Stomach (tissue), 9 donors: ENCODE data around the gene CELF5. TPM values are rescaled to one million over a fixed set of nuclear protein-coding genes. Genes with fewer than 3 reads are reported as not detected.
A peak's percentile ranks its signal among the peaks of the same experiment; 100 is the strongest.
"Not testable (repeated sequence)": the region's sequence is repeated elsewhere in the genome, so short reads cannot be mapped to it uniquely, and the experiment has no call there.

Experiments used
- DNase-seq, 2 donors: peaks; one replicate each; pipeline versions ENCODE4 v3.0.0 to v3.0.0-alpha.2; 2013 to 2019
- H3K27ac ChIP-seq, 5 donors: fragments of 200-600 bp in 4 of 5; sonication (generic) in 4 of 5; one replicate each; pipeline ENCODE4 v1.5.1; 2013 to 2019; ENCODE audit warnings: mild to moderate bottlenecking in 1 of 5, moderate library complexity in 1 of 5
- H3K27me3 ChIP-seq, 3 donors: fragments of 200-600 bp; sonication (generic); one replicate each; pipeline ENCODE4 v1.5.1; 2017 to 2019; ENCODE audit warnings: mixed run types in 1 of 3
- H3K36me3 ChIP-seq, 4 donors: fragments of 200-600 bp; sonication (generic); 1 replicate in 3 of 4; 2 replicates in 1 of 4; pipeline ENCODE4 v1.5.1; 2016 to 2019
- H3K4me1 ChIP-seq, 4 donors: fragments of 200-600 bp; sonication (generic); one replicate each; pipeline ENCODE4 v1.5.1; 2016 to 2019
- H3K4me3 ChIP-seq, 4 donors: fragments of 200-600 bp; sonication (generic) in 3 of 4; one replicate each; pipeline ENCODE4 v1.5.1; 2016 to 2019; ENCODE audit warnings: mild to moderate bottlenecking in 1 of 4
- H3K9me3 ChIP-seq, 4 donors: fragments of 200-600 bp; sonication (generic); one replicate each; pipeline ENCODE4 v1.5.1; 2016 to 2019
- CTCF ChIP-seq, 7 experiments: fragments of 450-650 bp in 4 of 7; fragments of 200-600 bp in 3 of 7; sonication (generic) in 3 of 7; IDR thresholded peaks; one replicate each; pipeline ENCODE4 v1.5.1; 2016 to 2019; ENCODE audit warnings: antibody characterized with exemption in 7 of 7, control low read depth in 2 of 7, mild to moderate bottlenecking in 1 of 7
- EP300 ChIP-seq: sonication (generic); formaldehyde crosslinking; IDR thresholded peaks from one replicate; pipeline ENCODE4 v1.6.1; 2017; ENCODE audit warnings: antibody characterized with exemption
- POLR2A ChIP-seq, 4 donors: fragments of 450-650 bp; IDR thresholded peaks; one replicate each; pipeline ENCODE4 v1.6.1; 2016; ENCODE audit warnings: antibody characterized with exemption in 4 of 4, control low read depth in 2 of 4, mild to moderate bottlenecking in 1 of 4, moderate library complexity in 1 of 4
- POLR2AphosphoS5 ChIP-seq, 3 donors: sonication (generic); formaldehyde crosslinking; IDR thresholded peaks; one replicate each; pipeline ENCODE4 v1.6.1; 2016; ENCODE audit warnings: antibody characterized with exemption in 3 of 3
- WGBS, 5 donors: extraction: QIAGEN DNeasy Blood & Tissue Kit in 3 of 5; methylation state at CpG; one replicate each; pipeline versions ENCODE4 v1.1.5 to v1.1.7; 2013 to 2018; 5-methylcytosine and 5-hydroxymethylcytosine counted together
- intact Hi-C: fragments of 100-400 bp; cut with DNase I; formaldehyde crosslinking; loops from one replicate; pipeline ENCODE4 v1.15.1; 2023; ENCODE audit warnings: low total_unique reads
- polyA plus RNA-seq, 3 donors: library from polyadenylated mRNA; stranded (reverse); fragments of 200-250 nt; gene quantifications; one replicate each; pipeline ENCODE4 v1.2.3, GENCODE V29; 2013
- total RNA-seq, 5 donors: library from RNA; depleted of rRNA; stranded (reverse); fragments of >200 nt; gene quantifications; one replicate each; pipeline versions ENCODE4 v1.1.0 to v1.2.3, GENCODE V29; 2014 to 2016
- donor health status: healthy with polysubstance abuse.
- donor health status: Bipolar disorder and iron deficiency.
- donor health status: healthy.

CELF5 gene
- total and polyA plus RNA-seq, 8 donors: 0.18 TPM; not detected in 6

- DNase-seq: no peak
- peaks cover 16 to 28% (median 24%) of the 10 kb centered on the region in 4 donors for H3K4me1 ChIP-seq
- intact Hi-C loops: no loop called here
- H3K27me3 ChIP-seq: peaks cover 7 to 87% (median 20%) of the 10 kb centered on the region in 3 donors
- no peak for TF ChIP-seq POLR2A (IDR thresholded peaks at IDR 0.05)
- no peak for TF ChIP-seq CTCF (IDR thresholded peaks at IDR 0.05)
- no peak for TF ChIP-seq EP300
- TF ChIP-seq POLR2AphosphoS5 (IDR thresholded peaks at IDR 0.05): no peak
- H3K36me3 ChIP-seq: no peaks in the 10 kb centered on the region
- no peak overlapping the region for H3K4me3 ChIP-seq
- 42 to 55% (median 45%) methylated on average over 11 of the region's 11 CpGs for whole genome bisulfite sequencing, 5 donors
- no peak overlapping the region for H3K27ac ChIP-seq
- H3K9me3 ChIP-seq: no peaks in the 10 kb centered on the region
These were observed 63.4 kb downstream of the CELF5 start for GRCh38 chr19:3287814-3288213.

- H3K9me3 ChIP-seq, intact Hi-C loops, H3K27ac ChIP-seq: not testable (repeated sequence)
These were observed 64.0 kb downstream of the CELF5 start for GRCh38 chr19:3288437-3288836.

GRCh38 chr19:3289971-3290569 is 65.6 kb downstream of the CELF5 start:
- no peaks in the 10 kb centered on the region for H3K9me3 ChIP-seq
- H3K27me3 ChIP-seq: peaks cover 5 to 86% (median 15%) of the 10 kb centered on the region in 3 donors
- WGBS, 5 donors: 15 to 20% (median 15%) methylated on average over 17 to 23 of the region's 23 CpGs
- peaks cover 7 to 18% (median 14%) of the 10 kb centered on the region in 4 donors for H3K4me1 ChIP-seq
- DNase-seq: peak in 1 of 2 donors; percentile 44
- intact Hi-C loops: no loop called here
- peak overlapping the region in 2 of 5 donors; percentile 41 to 44 for H3K27ac ChIP-seq
- no peaks in the 10 kb centered on the region for H3K36me3 ChIP-seq
- no peak for TF ChIP-seq CTCF (IDR thresholded peaks at IDR 0.05)
- no peak for TF ChIP-seq EP300
- no peak for TF ChIP-seq POLR2AphosphoS5 (IDR thresholded peaks at IDR 0.05)
- TF ChIP-seq POLR2A (IDR thresholded peaks at IDR 0.05): no peak
- H3K4me3 ChIP-seq: peak overlapping the region in 1 of 4 donors; percentile 13

More at GRCh38 chr19:3288437-3288836, 64.0 kb downstream of the CELF5 start:
- 76 to 90% (median 83%) methylated on average over 5 of the region's 5 CpGs for WGBS, 5 donors
- not testable (repeated sequence) for DNase-seq, H3K36me3 ChIP-seq, H3K4me3 ChIP-seq
- Histone ChIP-seq H3K27me3 (peaks cover 5 to 87% (median 26%) of the 10 kb centered on the region in 3 donors), H3K4me1 (peaks cover 16 to 28% (median 24%) of the 10 kb centered on the region in 4 donors)

- H3K4me1 ChIP-seq: peaks cover 4 to 10% (median 7%) of the 10 kb centered on the region in 4 donors
- DNase-seq, H3K4me3 ChIP-seq, intact Hi-C loops, H3K36me3 ChIP-seq, H3K9me3 ChIP-seq, H3K27ac ChIP-seq: not testable (repeated sequence)
- peaks cover 5 to 86% (median 15%) of the 10 kb centered on the region in 3 donors for H3K27me3 ChIP-seq
- 84 to 94% (median 92%) methylated on average over 6 of the region's 6 CpGs for WGBS, 5 donors
These were observed 66.4 kb downstream of the CELF5 start for GRCh38 chr19:3290858-3291257.

GRCh38 chr19:3291644-3292043 is 67.2 kb downstream of the CELF5 start:
- no peak for DNase-seq
- no peak overlapping the region for H3K27ac ChIP-seq
- WGBS, 5 donors: 73 to 83% (median 78%) methylated on average over 5 of the region's 5 CpGs
- no peak overlapping the region for H3K4me3 ChIP-seq
- H3K9me3 ChIP-seq: no peaks in the 10 kb centered on the region
- intact Hi-C loops: no loop called here
- no peaks in the 10 kb centered on the region for H3K36me3 ChIP-seq
- no peak for TF ChIP-seq CTCF (IDR thresholded peaks at IDR 0.05)
- TF ChIP-seq POLR2AphosphoS5 (IDR thresholded peaks at IDR 0.05): no peak
- TF ChIP-seq POLR2A (IDR thresholded peaks at IDR 0.05): no peak
- TF ChIP-seq EP300: no peak
- H3K4me1 ChIP-seq: peaks cover 0 to 8% (median 5%) of the 10 kb centered on the region in 4 donors
- peaks cover 5 to 85% (median 13%) of the 10 kb centered on the region in 3 donors for H3K27me3 ChIP-seq
